ENCODE data around the gene WWOX. TPM values are rescaled to one million over a fixed set of nuclear protein-coding genes. Genes with fewer than 3 reads are reported as not detected.

The WWOX gene
- total and polyA plus RNA-seq, 2 donors (not counting 1 experiment from before 2014, with no cell fraction given) = 10.5 to 42.3 TPM

- H3K27ac Mint-ChIP-seq = no peak overlapping the region
Observed at GRCh38 chr16:79156761-79157160, 1057.3 kb downstream of the WWOX start.

GRCh38 chr16:79158337-79158736 is 1058.9 kb downstream of the WWOX start:
- no peak overlapping the region for H3K27ac Mint-ChIP-seq
- ChIA-PET POLR2A (no interaction called here), CTCF (no interaction called here)
- H3K36me3 ChIP-seq (replicated peaks in 1 of 2; ENCODE audit: control extremely low read depth in 1 of 2, control insufficient read depth in 1 of 2, extremely low read depth in 1 of 2, insufficient read depth in 2 of 2, low read length in 1 of 2) = no peaks in the 10 kb centered on the region
- H2AFZ ChIP-seq (ENCODE audit: insufficient read depth, low read depth, low read length, poor library complexity, severe bottlenecking) = no peak overlapping the region
- no peak overlapping the region for H3K4me2 ChIP-seq (replicated peaks; ENCODE audit: low read depth, low read length, poor library complexity, severe bottlenecking)
- intact Hi-C loops (cut with micrococcal nuclease) = no loop called here
- DNase-seq = no peak
- H3K4me3 ChIP-seq (ENCODE audit: control extremely low read depth in 1 of 5, extremely low read depth in 1 of 5, insufficient read depth in 1 of 5, low read depth in 2 of 5, low read length in 4 of 5) = no peak overlapping the region
- peaks cover 1 to 3% of the 10 kb centered on the region in 2 donors for H3K4me1 ChIP-seq (ENCODE audit: control insufficient read depth in 2 of 2, insufficient read depth in 2 of 2, low read length in 2 of 2)
- no peaks in the 10 kb centered on the region for H4K20me1 ChIP-seq (ENCODE audit: control insufficient read depth, insufficient read depth, low read length, poor library complexity, severe bottlenecking)
- TF ChIP-seq CTCF (IDR thresholded peaks at IDR 0.05) = no peak
- no peak for TF ChIP-seq EZH2 (IDR thresholded peaks at IDR 0.05; ENCODE audit: borderline replicate concordance, insufficient read depth, low read depth, low read length, poor library complexity, severe bottlenecking)
- no peaks in the 10 kb centered on the region for H3K9me3 ChIP-seq (ENCODE audit: control extremely low read depth in 1 of 3, control insufficient read depth in 2 of 3, insufficient read depth in 1 of 3, low read length in 2 of 3)
- 96% methylated on average over 5 of the region's 6 CpGs for WGBS (ENCODE audit: insufficient coverage)
- H3K4me3 Mint-ChIP-seq = no peak overlapping the region
- H3K4me1 Mint-ChIP-seq = peaks cover 5% of the 10 kb centered on the region
- H3K9ac ChIP-seq (ENCODE audit: low read length) = no peak overlapping the region
- no peak overlapping the region for H3K27ac ChIP-seq (ENCODE audit: low read length in 2 of 2)
- H3K9me3 Mint-ChIP-seq (ENCODE audit: insufficient read depth) = no peaks in the 10 kb centered on the region
- H3K27me3 ChIP-seq (replicated peaks in 1 of 4; ENCODE audit: control extremely low read depth in 1 of 4, control insufficient read depth in 3 of 4, insufficient read depth in 4 of 4, low read length in 3 of 4) = no peaks in the 10 kb centered on the region
- H3K79me2 ChIP-seq (ENCODE audit: control insufficient read depth, insufficient read depth, low read length) = no peaks in the 10 kb centered on the region
- no peak for ATAC-seq (ENCODE audit: low read depth)
- no peaks in the 10 kb centered on the region for H3K27me3 Mint-ChIP-seq

More at GRCh38 chr16:79156761-79157160, 1057.3 kb downstream of the WWOX start:
- no peak for ATAC-seq (ENCODE audit: low read depth)
- Histone ChIP-seq H3K4me3 (ENCODE audit: control extremely low read depth in 1 of 5, extremely low read depth in 1 of 5, insufficient read depth in 1 of 5, low read depth in 2 of 5, low read length in 4 of 5) (no peak overlapping the region), H3K4me1 (ENCODE audit: control insufficient read depth in 2 of 2, insufficient read depth in 2 of 2, low read length in 2 of 2) (no peaks in the 10 kb centered on the region), H3K27ac (ENCODE audit: low read length in 2 of 2) (no peak overlapping the region), H4K20me1 (ENCODE audit: control insufficient read depth, insufficient read depth, low read length, poor library complexity, severe bottlenecking) (no peaks in the 10 kb centered on the region), H3K9ac (ENCODE audit: low read length) (no peak overlapping the region), H3K9me3 (ENCODE audit: control extremely low read depth in 1 of 3, control insufficient read depth in 2 of 3, insufficient read depth in 1 of 3, low read length in 2 of 3) (no peaks in the 10 kb centered on the region), H3K79me2 (ENCODE audit: control insufficient read depth, insufficient read depth, low read length) (no peaks in the 10 kb centered on the region), H3K36me3 (replicated peaks in 1 of 2; ENCODE audit: control extremely low read depth in 1 of 2, control insufficient read depth in 1 of 2, extremely low read depth in 1 of 2, insufficient read depth in 2 of 2, low read length in 1 of 2) (no peaks in the 10 kb centered on the region), H3K4me2 (replicated peaks; ENCODE audit: low read depth, low read length, poor library complexity, severe bottlenecking) (no peak overlapping the region), H2AFZ (ENCODE audit: insufficient read depth, low read depth, low read length, poor library complexity, severe bottlenecking) (no peak overlapping the region), H3K27me3 (replicated peaks in 1 of 4; ENCODE audit: control extremely low read depth in 1 of 4, control insufficient read depth in 3 of 4, insufficient read depth in 4 of 4, low read length in 3 of 4) (no peaks in the 10 kb centered on the region)
- no CpG with 5 or more reads among the region's 1 CpG for WGBS (ENCODE audit: insufficient coverage)
- DNase-seq = no peak
- intact Hi-C loops (cut with micrococcal nuclease) = no loop called here
- POLR2A ChIA-PET = no interaction called here
- H3K9me3 Mint-ChIP-seq (ENCODE audit: insufficient read depth) = no peaks in the 10 kb centered on the region
- H3K4me1 Mint-ChIP-seq = no peaks in the 10 kb centered on the region
- peaks cover 4% of the 10 kb centered on the region for H3K27me3 Mint-ChIP-seq
- no peak for TF ChIP-seq EZH2 (IDR thresholded peaks at IDR 0.05; ENCODE audit: borderline replicate concordance, insufficient read depth, low read depth, low read length, poor library complexity, severe bottlenecking)
- TF ChIP-seq CTCF (IDR thresholded peaks at IDR 0.05) = no peak
- CTCF ChIA-PET = no interaction called here
- no peak overlapping the region for H3K4me3 Mint-ChIP-seq
